Neural progenitor cell (in vitro differentiated cells): ENCODE results near the gene SIT1.

Experiments used
- EZH2 ChIP-seq: fragments of 200-600 bp; sonication (generic); IDR thresholded peaks from 2 replicates; pipeline ENCODE4 v1.6.1; 2017; ENCODE audit warnings: antibody characterized with exemption, mild to moderate bottlenecking, moderate library complexity
- TF ChIP-seq, protein P1 (sequence below): fragments of 200-600 bp; sonication (generic); IDR thresholded peaks from 2 replicates; pipeline ENCODE4 v1.5.1; 2017; ENCODE audit warnings: antibody characterized with exemption, mild to moderate bottlenecking

DNA sequence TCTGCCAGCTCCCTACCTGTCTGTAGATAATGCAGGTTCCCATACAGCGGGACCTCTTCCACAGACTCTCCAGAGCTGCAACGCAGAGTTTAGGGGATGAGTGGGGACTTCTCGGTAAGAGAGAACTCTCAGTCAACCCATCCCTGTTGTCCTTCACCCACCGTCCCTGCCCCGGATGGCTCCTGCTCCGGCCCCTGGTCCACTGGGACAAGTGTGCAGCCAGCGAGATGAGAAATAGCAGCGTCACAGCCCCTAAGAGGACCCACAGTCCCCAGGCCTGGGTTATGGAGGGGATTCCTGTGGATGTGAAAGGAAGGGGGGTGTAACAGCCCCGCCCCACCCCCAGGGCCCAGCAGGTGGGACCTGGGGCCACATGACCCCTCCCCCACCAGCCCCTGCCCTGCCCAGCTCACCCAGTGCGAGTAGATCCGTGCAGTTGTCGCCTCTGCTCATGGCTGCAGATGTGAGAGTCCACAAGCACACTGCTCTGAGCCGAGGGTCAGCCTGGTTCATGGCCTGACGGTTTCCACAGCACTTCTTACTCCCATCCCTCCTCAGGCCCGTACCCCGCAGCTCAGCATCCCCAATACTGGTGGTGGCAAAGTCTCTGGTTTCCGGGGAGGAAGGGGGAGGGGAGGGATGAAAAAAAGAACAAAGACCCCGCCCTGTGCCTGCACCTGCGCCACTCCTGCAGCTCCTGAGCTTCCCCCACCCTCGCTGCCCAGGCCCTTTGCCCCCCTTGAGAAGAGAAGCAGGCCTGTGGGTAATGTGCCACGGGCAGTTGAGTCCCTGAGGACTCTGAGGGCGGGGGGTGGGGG, at the start of gene SIT1:
- TF ChIP-seq EZH2, result no peak
- TF ChIP-seq, protein P1, sequence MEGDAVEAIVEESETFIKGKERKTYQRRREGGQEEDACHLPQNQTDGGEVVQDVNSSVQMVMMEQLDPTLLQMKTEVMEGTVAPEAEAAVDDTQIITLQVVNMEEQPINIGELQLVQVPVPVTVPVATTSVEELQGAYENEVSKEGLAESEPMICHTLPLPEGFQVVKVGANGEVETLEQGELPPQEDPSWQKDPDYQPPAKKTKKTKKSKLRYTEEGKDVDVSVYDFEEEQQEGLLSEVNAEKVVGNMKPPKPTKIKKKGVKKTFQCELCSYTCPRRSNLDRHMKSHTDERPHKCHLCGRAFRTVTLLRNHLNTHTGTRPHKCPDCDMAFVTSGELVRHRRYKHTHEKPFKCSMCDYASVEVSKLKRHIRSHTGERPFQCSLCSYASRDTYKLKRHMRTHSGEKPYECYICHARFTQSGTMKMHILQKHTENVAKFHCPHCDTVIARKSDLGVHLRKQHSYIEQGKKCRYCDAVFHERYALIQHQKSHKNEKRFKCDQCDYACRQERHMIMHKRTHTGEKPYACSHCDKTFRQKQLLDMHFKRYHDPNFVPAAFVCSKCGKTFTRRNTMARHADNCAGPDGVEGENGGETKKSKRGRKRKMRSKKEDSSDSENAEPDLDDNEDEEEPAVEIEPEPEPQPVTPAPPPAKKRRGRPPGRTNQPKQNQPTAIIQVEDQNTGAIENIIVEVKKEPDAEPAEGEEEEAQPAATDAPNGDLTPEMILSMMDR, result no peak
